Activated CD4-positive, alpha-beta T cell treated with anti-CD3 and anti-CD28 coated beads for 36 hours (primary cell): ENCODE measurements around the gene KRT14. TPM values are rescaled to one million over a fixed set of nuclear protein-coding genes. Genes with fewer than 3 reads are reported as not detected.
"Not testable (repeated sequence)": the region's sequence is repeated elsewhere in the genome, so short reads cannot be mapped to it uniquely, and the experiment has no call there.

Experiments
- ATAC-seq: fragments of 200-7000 bp; cut with Tn5 transposase; one replicate; pipeline ENCODE4 v1.10.0; 2021; ENCODE audit warnings: mild to moderate bottlenecking, moderate library complexity
- CTCF ChIA-PET: fragments of 350-600 bp; sonication (Branson Sonifier 250); formaldehyde crosslinking; loops from one replicate; lab custom pipeline; 2021; ENCODE audit warnings: antibody characterized with exemption; lab: Charles Lee
- POLR2A ChIA-PET: fragments of 350-600 bp; sonication (Branson Sonifier 250); formaldehyde crosslinking; loops from one replicate; lab custom pipeline; 2021; ENCODE audit warnings: antibody characterized with exemption, inconsistent platforms; lab: Charles Lee
- DNase-seq: peaks from one replicate; pipeline ENCODE4 v3.0.0-alpha.2; 2020
- H3K27ac Mint-ChIP-seq: one replicate; pipeline ENCODE4 v1.8.0; 2021; ENCODE audit warnings: mixed read lengths
- H3K27me3 Mint-ChIP-seq: one replicate; pipeline ENCODE4 v1.8.0; 2021; ENCODE audit warnings: mixed read lengths
- H3K36me3 Mint-ChIP-seq: one replicate; pipeline ENCODE4 v1.8.0; 2021; ENCODE audit warnings: low read depth, mixed read lengths
- H3K4me1 Mint-ChIP-seq: one replicate; pipeline ENCODE4 v1.8.0; 2021; ENCODE audit warnings: mixed read lengths
- H3K4me3 Mint-ChIP-seq: one replicate; pipeline ENCODE4 v1.8.0; 2021; ENCODE audit warnings: mild to moderate bottlenecking, moderate library complexity, mixed read lengths
- H3K9me3 Mint-ChIP-seq: one replicate; pipeline ENCODE4 v1.8.0; 2021; ENCODE audit warnings: low read depth, mixed read lengths
- intact Hi-C, 2 experiments: fragments of 100-400 bp; cut with DNase I in 1 of 2; cut with micrococcal nuclease in 1 of 2; formaldehyde crosslinking; loops; one replicate each; pipeline versions ENCODE4 v1.14.2 to v1.15.1; 2022 to 2024; cut with DNase I, micrococcal nuclease
- total RNA-seq, 2 experiments: library from RNA; stranded (reverse); gene quantifications; one replicate each; pipeline ENCODE4 v1.2.3, GENCODE V29; 2021

KRT14 gene
- total RNA-seq, 2 experiments from 2014 or later: not detected

- intact Hi-C loops: no loop called here
- H3K36me3 Mint-ChIP-seq: no peaks in the 10 kb centered on the region
- peaks cover 7% of the 10 kb centered on the region for H3K27me3 Mint-ChIP-seq
- CTCF ChIA-PET: no interaction called here
- H3K4me3 Mint-ChIP-seq: no peak overlapping the region
- ATAC-seq (no peak), DNase-seq (no peak)
- no peaks in the 10 kb centered on the region for H3K9me3 Mint-ChIP-seq
- POLR2A ChIA-PET: no interaction called here
- no peaks in the 10 kb centered on the region for H3K4me1 Mint-ChIP-seq
- no peak overlapping the region for H3K27ac Mint-ChIP-seq
Measured at GRCh38 chr17:41593306-41593981, 6.7 kb upstream of the KRT14 start.

- ChIA-PET POLR2A (no interaction called here), CTCF (no interaction called here)
- DNase-seq: no peak
- Mint-ChIP-seq H3K4me1 (no peaks in the 10 kb centered on the region), H3K36me3 (no peaks in the 10 kb centered on the region), H3K27ac (no peak overlapping the region), H3K9me3 (no peaks in the 10 kb centered on the region), H3K27me3 (peaks cover 7% of the 10 kb centered on the region), H3K4me3 (no peak overlapping the region)
- intact Hi-C loops: no loop called here
- ATAC-seq: no peak
Measured at GRCh38 chr17:41592601-41593305, 6.1 kb upstream of the KRT14 start.

- Mint-ChIP-seq H3K36me3 (no peaks in the 10 kb centered on the region), H3K4me1 (no peaks in the 10 kb centered on the region), H3K4me3 (no peak overlapping the region), H3K27me3 (peaks cover 5% of the 10 kb centered on the region), H3K9me3 (no peaks in the 10 kb centered on the region), H3K27ac (no peak overlapping the region)
- ATAC-seq: no peak
- intact Hi-C loops: no loop called here
- ChIA-PET CTCF (interaction anchor here (0.9 kb wide), 1 partner anchor 13 kb away, joined by 3 read pairs; no protein-coding TSS in a partner anchor), POLR2A (no interaction called here)
- DNase-seq: no peak
Measured at GRCh38 chr17:41589301-41589700, 2.6 kb upstream of the KRT14 start.

- Mint-ChIP-seq H3K4me3 (no peak overlapping the region), H3K27ac (no peak overlapping the region), H3K9me3 (no peaks in the 10 kb centered on the region), H3K36me3 (no peaks in the 10 kb centered on the region), H3K27me3 (peaks cover 3% of the 10 kb centered on the region), H3K4me1 (no peaks in the 10 kb centered on the region)
- ChIA-PET POLR2A (no interaction called here), CTCF (interaction anchor here (0.6 to 0.8 kb wide), 3 partner anchors 9 to 381 kb away, joined by 3 read pairs; no protein-coding TSS in a partner anchor)
- no peak for ATAC-seq
- intact Hi-C loops: no loop called here
- DNase-seq: no peak
Measured at GRCh38 chr17:41588126-41588810, 1.6 kb upstream of the KRT14 start.

GRCh38 chr17:41585301-41586056, 1.2 kb downstream of the KRT14 start:
- H3K4me1 Mint-ChIP-seq: no peaks in the 10 kb centered on the region
- H3K9me3 Mint-ChIP-seq: no peaks in the 10 kb centered on the region
- H3K36me3 Mint-ChIP-seq: no peaks in the 10 kb centered on the region
- no peak overlapping the region for H3K4me3 Mint-ChIP-seq
- H3K27ac Mint-ChIP-seq: no peak overlapping the region
- intact Hi-C loops: no loop called here
- H3K27me3 Mint-ChIP-seq: peaks cover 2% of the 10 kb centered on the region
- ChIA-PET POLR2A (no interaction called here), CTCF (interaction anchor here (0.6 to 1.4 kb wide), 3 partner anchors 37 to 90 kb away, joined by 3 read pairs; no protein-coding TSS in a partner anchor)
- ATAC-seq (no peak), DNase-seq (no peak)

GRCh38 chr17:41584331-41584927, 2.3 kb downstream of the KRT14 start:
- ATAC-seq, H3K27ac Mint-ChIP-seq, H3K9me3 Mint-ChIP-seq, DNase-seq, intact Hi-C loops, H3K4me1 Mint-ChIP-seq, H3K27me3 Mint-ChIP-seq, H3K36me3 Mint-ChIP-seq, H3K4me3 Mint-ChIP-seq: not testable (repeated sequence)
- CTCF ChIA-PET: interaction anchor here (0.6 to 1.4 kb wide), 4 partner anchors 36 to 89 kb away, joined by 3 read pairs; no protein-coding TSS in a partner anchor
- POLR2A ChIA-PET: interaction anchor here (0.7 kb wide), 1 partner anchor 724 kb away, joined by 3 read pairs; no protein-coding TSS in a partner anchor

- POLR2A ChIA-PET: no interaction called here
- intact Hi-C loops: no loop called here
- ATAC-seq (no peak), DNase-seq (no peak)
- Mint-ChIP-seq H3K27me3 (peaks cover 5% of the 10 kb centered on the region), H3K27ac (no peak overlapping the region), H3K4me1 (no peaks in the 10 kb centered on the region), H3K4me3 (no peak overlapping the region), H3K36me3 (no peaks in the 10 kb centered on the region), H3K9me3 (no peaks in the 10 kb centered on the region)
- CTCF ChIA-PET: interaction anchor here (0.6 to 1.4 kb wide), 2 partner anchors 35 to 65 kb away, joined by 3 read pairs; no protein-coding TSS in a partner anchor
Measured at GRCh38 chr17:41583137-41584127, 3.3 kb downstream of the KRT14 start.

- CTCF ChIA-PET: interaction anchor here (0.6 to 1.9 kb wide), 4 partner anchors 33 to 385 kb away, joined by 3 to 11 read pairs (median 3); partner anchors contain the start of gene KRT19
- intact Hi-C loops, H3K36me3 Mint-ChIP-seq, H3K9me3 Mint-ChIP-seq, H3K4me3 Mint-ChIP-seq, DNase-seq, ATAC-seq, H3K27ac Mint-ChIP-seq, H3K4me1 Mint-ChIP-seq: not testable (repeated sequence)
- peaks cover 11% of the 10 kb centered on the region for H3K27me3 Mint-ChIP-seq
- POLR2A ChIA-PET: interaction anchor here (0.7 kb wide), 1 partner anchor 325 kb away, joined by 3 read pairs; no protein-coding TSS in a partner anchor
Measured at GRCh38 chr17:41582061-41582968, 4.4 kb downstream of the KRT14 start.

GRCh38 chr17:41581366-41582060, 5.2 kb downstream of the KRT14 start:
- ATAC-seq (no peak), DNase-seq (no peak)
- intact Hi-C loops: no loop called here
- Mint-ChIP-seq H3K36me3 (no peaks in the 10 kb centered on the region), H3K4me1 (no peaks in the 10 kb centered on the region), H3K4me3 (no peak overlapping the region), H3K27me3 (peaks cover 16% of the 10 kb centered on the region), H3K27ac (no peak overlapping the region), H3K9me3 (no peaks in the 10 kb centered on the region)
- POLR2A ChIA-PET: interaction anchor here (0.6 kb wide), 1 partner anchor 10 kb away, joined by 3 read pairs; the partner anchor contains the start of gene KRT9
- CTCF ChIA-PET: interaction anchor here (0.7 to 1.9 kb wide), 5 partner anchors 32 to 84 kb away, joined by 3 to 11 read pairs (median 4); partner anchors contain the start of gene KRT19
